OCI-LY3 (cell line): ENCODE results near the gene TJP1.

Experiments
- CTCF ChIP-seq: fragments of 200-600, 300-600 bp; sonication (generic); IDR thresholded peaks from 2 replicates; pipeline ENCODE4 v1.5.1; 2014; ENCODE audit warnings: antibody characterized with exemption, low read length, low read depth
- EZH2phosphoT487 ChIP-seq: fragments of 200-600 bp; shearing (Covaris generic); IDR thresholded peaks from 2 replicates; pipeline ENCODE4 v1.6.1; 2018; ENCODE audit warnings: antibody characterized with exemption, mixed run types, low read depth

GRCh38 chr15:29759596-29759995 lies 62.7 kb downstream of the TJP1 start:
- TF ChIP-seq CTCF (no peak), EZH2phosphoT487 (no peak)
